ENCODE data around the gene NOTUM.

Gene NOTUM

DNA sequence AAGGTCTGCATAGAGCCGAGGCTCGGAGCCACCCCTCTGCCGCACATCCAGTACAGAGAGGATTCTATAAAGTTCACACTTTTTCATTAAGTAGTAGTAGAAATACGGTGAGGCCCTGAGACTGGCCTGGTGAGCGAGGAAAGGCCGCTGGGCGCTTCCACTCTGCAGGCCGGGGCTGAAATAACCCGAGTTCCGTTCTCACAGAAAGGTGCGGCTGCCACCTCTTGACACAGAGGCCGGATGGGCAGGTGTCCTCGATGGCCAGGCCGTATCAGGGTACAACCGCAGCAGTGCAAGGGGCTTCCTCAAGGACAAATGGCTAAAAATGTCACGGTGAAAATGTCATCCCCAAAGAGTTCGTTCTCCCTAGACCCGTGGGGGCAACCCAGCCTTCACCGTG is 49.0 kb downstream of the NOTUM start:
- H3K4me1 Mint-ChIP-seq: peaks cover 10% of the 10 kb centered on the region
- peak overlapping the region; percentile 47 for H3K4me3 Mint-ChIP-seq
- H3K27ac Mint-ChIP-seq: no peak overlapping the region
- H3K27me3 Mint-ChIP-seq (ENCODE audit: low read depth, poor library complexity): peaks cover 6% of the 10 kb centered on the region
- H3K36me3 Mint-ChIP-seq (ENCODE audit: low read depth): peaks cover 16% of the 10 kb centered on the region
- H3K9me3 Mint-ChIP-seq: no peaks in the 10 kb centered on the region
- TF ChIP-seq, protein P1, sequence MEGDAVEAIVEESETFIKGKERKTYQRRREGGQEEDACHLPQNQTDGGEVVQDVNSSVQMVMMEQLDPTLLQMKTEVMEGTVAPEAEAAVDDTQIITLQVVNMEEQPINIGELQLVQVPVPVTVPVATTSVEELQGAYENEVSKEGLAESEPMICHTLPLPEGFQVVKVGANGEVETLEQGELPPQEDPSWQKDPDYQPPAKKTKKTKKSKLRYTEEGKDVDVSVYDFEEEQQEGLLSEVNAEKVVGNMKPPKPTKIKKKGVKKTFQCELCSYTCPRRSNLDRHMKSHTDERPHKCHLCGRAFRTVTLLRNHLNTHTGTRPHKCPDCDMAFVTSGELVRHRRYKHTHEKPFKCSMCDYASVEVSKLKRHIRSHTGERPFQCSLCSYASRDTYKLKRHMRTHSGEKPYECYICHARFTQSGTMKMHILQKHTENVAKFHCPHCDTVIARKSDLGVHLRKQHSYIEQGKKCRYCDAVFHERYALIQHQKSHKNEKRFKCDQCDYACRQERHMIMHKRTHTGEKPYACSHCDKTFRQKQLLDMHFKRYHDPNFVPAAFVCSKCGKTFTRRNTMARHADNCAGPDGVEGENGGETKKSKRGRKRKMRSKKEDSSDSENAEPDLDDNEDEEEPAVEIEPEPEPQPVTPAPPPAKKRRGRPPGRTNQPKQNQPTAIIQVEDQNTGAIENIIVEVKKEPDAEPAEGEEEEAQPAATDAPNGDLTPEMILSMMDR (IDR thresholded peaks at IDR 0.05): no peak
- DNase-seq: no peak

GRCh38 chr17:81911277-81911961 is 49.6 kb downstream of the NOTUM start, which contains the start of gene PCYT2:
TSS of gene PCYT2 (minus strand) at chr17:81911399. CDS start at chr17:81911355, 44 bp downstream.
- TF ChIP-seq, protein P1 (IDR thresholded peaks at IDR 0.05): no peak
- Mint-ChIP-seq H3K4me3 (peak within 1 kb of the TSS; percentile 92), H3K36me3 (ENCODE audit: low read depth) (peaks cover 16% of the 10 kb centered on the region), H3K9me3 (no peaks in the 10 kb centered on the region), H3K27me3 (ENCODE audit: low read depth, poor library complexity) (peaks cover 3% of the 10 kb centered on the region), H3K27ac (peak within 1 kb of the TSS; percentile 66), H3K4me1 (peaks cover 5% of the 10 kb centered on the region)
- peak; percentile 90 for DNase-seq

DNA sequence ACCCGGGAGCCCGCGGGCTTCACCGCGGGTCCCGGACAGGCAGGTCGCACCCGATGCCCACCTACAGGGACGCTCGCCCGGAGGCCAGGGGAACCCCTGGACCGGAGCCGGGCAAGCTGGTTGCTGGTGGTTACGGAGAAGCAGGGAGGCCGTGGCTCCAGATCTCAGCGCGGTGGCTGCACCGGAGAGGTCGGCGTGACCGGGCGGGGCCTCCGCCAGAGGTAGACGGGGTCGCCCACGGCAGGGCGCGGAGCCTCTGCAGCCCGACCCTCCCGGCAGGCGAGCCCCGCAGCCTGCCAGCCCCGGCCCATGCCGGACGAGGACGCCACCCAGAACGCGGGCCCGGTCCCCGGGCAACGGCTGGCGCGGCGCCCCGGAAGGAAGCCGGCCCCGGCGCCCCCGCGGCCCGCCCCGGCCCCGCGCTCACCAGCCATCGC is 50.1 kb downstream of the NOTUM start:
- no peak overlapping the region for H3K27ac Mint-ChIP-seq
- H3K27me3 Mint-ChIP-seq (ENCODE audit: low read depth, poor library complexity): peaks cover 3% of the 10 kb centered on the region
- H3K4me1 Mint-ChIP-seq: peaks cover 5% of the 10 kb centered on the region
- no peaks in the 10 kb centered on the region for H3K9me3 Mint-ChIP-seq
- TF ChIP-seq, protein P1 (IDR thresholded peaks at IDR 0.05): no peak
- H3K4me3 Mint-ChIP-seq: peak overlapping the region; percentile 92
- peaks cover 16% of the 10 kb centered on the region for H3K36me3 Mint-ChIP-seq (ENCODE audit: low read depth)
- no peak for DNase-seq

DNA sequence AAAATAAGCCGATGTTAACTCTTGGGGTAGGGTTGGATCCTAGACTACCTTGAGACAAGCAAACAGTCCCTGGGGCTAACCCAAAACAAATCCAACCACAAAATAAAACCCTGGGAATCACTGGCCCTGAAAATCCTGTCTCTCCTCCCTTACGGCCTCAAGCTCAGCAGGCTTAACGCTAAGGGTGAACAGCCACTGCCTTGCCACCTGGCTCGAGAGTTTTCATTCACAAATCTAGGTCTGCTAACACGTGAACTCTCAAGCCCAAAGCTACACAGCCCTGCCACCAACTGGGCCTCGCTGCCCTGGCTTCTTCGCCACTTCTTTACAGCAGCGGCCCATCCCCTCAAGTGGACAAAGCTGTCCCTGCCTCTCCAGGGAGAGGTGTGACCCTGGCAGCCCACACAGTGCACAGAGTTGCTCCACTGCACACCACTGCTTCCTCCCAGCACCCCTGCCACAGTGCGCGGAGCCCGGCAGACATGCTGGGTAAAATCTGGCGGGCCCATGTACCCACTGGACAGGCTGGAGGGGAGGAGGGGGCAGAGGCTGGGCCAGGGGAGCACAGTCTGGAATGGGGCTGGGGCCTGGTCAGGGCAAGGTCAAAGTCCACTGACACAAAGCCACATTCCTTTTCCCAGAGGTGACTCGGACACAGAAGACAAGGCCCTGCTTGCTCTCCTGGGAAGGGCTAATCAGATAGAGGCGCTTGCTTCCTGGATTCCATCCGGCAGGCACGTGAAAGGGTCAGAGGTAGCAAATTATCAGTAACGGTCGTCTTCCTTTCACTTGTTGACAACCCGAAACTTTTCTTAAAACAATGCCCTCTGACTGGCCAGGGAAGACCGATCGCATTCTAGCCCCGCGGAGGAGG is 50.8 kb downstream of the NOTUM start:
- Mint-ChIP-seq H3K36me3 (ENCODE audit: low read depth) (peaks cover 14% of the 10 kb centered on the region), H3K27me3 (ENCODE audit: low read depth, poor library complexity) (peaks cover 3% of the 10 kb centered on the region), H3K27ac (peak overlapping the region; percentile 66), H3K9me3 (no peaks in the 10 kb centered on the region), H3K4me3 (peak overlapping the region; percentile 92), H3K4me1 (peaks cover 5% of the 10 kb centered on the region)
- TF ChIP-seq, protein P1 (IDR thresholded peaks at IDR 0.05): no peak
- peak; percentile 55 for DNase-seq

- no peak overlapping the region for H3K27ac Mint-ChIP-seq
- peaks cover 5% of the 10 kb centered on the region for H3K4me1 Mint-ChIP-seq
- H3K9me3 Mint-ChIP-seq: no peaks in the 10 kb centered on the region
- peak overlapping the region; percentile 55 for H3K4me3 Mint-ChIP-seq
- no peak for DNase-seq
- H3K27me3 Mint-ChIP-seq (ENCODE audit: low read depth, poor library complexity): peaks cover 3% of the 10 kb centered on the region
- TF ChIP-seq, protein P1 (IDR thresholded peaks at IDR 0.05): no peak
- peaks cover 10% of the 10 kb centered on the region for H3K36me3 Mint-ChIP-seq (ENCODE audit: low read depth)
These were observed 51.8 kb downstream of the NOTUM start for GRCh38 chr17:81909231-81909630.
